KMS-11 (cell line): ENCODE results near the gene NHEJ1.
A peak's percentile ranks its signal among the peaks of the same experiment; 100 is the strongest.

Experiments used
- H2AFZ ChIP-seq: fragments of 200-600 bp; sonication (generic); 2 replicates; pipeline ENCODE4 v1.6.1; 2016; ENCODE audit warnings: antibody characterized with exemption, mixed run types, low read depth
- H3K27ac ChIP-seq: fragments of 200-600 bp; sonication (generic); 2 replicates; pipeline ENCODE4 v1.6.1; 2016; ENCODE audit warnings: mild to moderate bottlenecking, mixed run types
- H3K27me3 ChIP-seq: fragments of 200-600 bp; sonication (generic); 2 replicates; pipeline ENCODE4 v1.6.1; 2017; ENCODE audit warnings: mild to moderate bottlenecking, low read depth, mixed run types, moderate library complexity; ENCODE audit not compliant: insufficient read depth
- H3K36me3 ChIP-seq: fragments of 200-600 bp; sonication (generic); 2 replicates; pipeline ENCODE4 v1.6.1; 2017; ENCODE audit warnings: mild to moderate bottlenecking, mixed run types; ENCODE audit not compliant: insufficient read depth
- H3K4me1 ChIP-seq: fragments of 200-600 bp; sonication (generic); 2 replicates; pipeline ENCODE4 v1.6.1; 2016; ENCODE audit warnings: mild to moderate bottlenecking, low read depth, mixed run types; ENCODE audit not compliant: poor library complexity, severe bottlenecking
- H3K4me2 ChIP-seq: fragments of 200-600 bp; sonication (generic); 2 replicates; pipeline ENCODE4 v1.7.0; 2016; ENCODE audit warnings: mild to moderate bottlenecking, mixed run types
- H3K4me3 ChIP-seq: fragments of 200-600 bp; sonication (generic); IDR thresholded peaks from 2 replicates; pipeline ENCODE4 v1.6.1; 2017; ENCODE audit warnings: low read depth, low read length, mixed read lengths; ENCODE audit not compliant: insufficient read depth
- H3K79me2 ChIP-seq: fragments of 200-600 bp; sonication (generic); 2 replicates; pipeline ENCODE4 v1.6.1; 2016; ENCODE audit warnings: low read depth, mixed run types; ENCODE audit not compliant: insufficient read depth
- H3K9ac ChIP-seq: fragments of 200-600 bp; sonication (generic); 2 replicates; pipeline ENCODE4 v1.6.1; 2016; ENCODE audit warnings: mild to moderate bottlenecking, mixed run types
- H4K20me1 ChIP-seq: fragments of 200-600 bp; sonication (generic); 2 replicates; pipeline ENCODE4 v1.6.1; 2016; ENCODE audit warnings: mild to moderate bottlenecking, mixed run types; ENCODE audit not compliant: insufficient read depth
- CTCF ChIP-seq: fragments of 200-600 bp; sonication (generic); conservative IDR thresholded peaks from 2 replicates; pipeline ENCODE4 v1.6.1; 2017; ENCODE audit warnings: low read depth, mild to moderate bottlenecking, antibody characterized with exemption, low read length, moderate library complexity, mixed read lengths

NHEJ1 gene

GRCh38 chr2:219078951-219079350, 81.7 kb downstream of the NHEJ1 start:
- Histone ChIP-seq H3K9ac (no peak overlapping the region), H3K36me3 (0 out of 2 replicates have a peak, but pooled peaks cover 3% of the 10 kb centered on the region), H2AFZ (no peak overlapping the region), H4K20me1 (no peaks in the 10 kb centered on the region), H3K27ac (no peak overlapping the region), H3K4me1 (no peaks in the 10 kb centered on the region), H3K4me2 (no peak overlapping the region), H3K79me2 (no peaks in the 10 kb centered on the region), H3K4me3 (no peak overlapping the region), H3K27me3 (no peaks in the 10 kb centered on the region)
- no peak for TF ChIP-seq CTCF

- Histone ChIP-seq H3K36me3 (0 out of 2 replicates have a peak, but pooled peaks cover 3% of the 10 kb centered on the region), H4K20me1 (no peaks in the 10 kb centered on the region), H3K27me3 (no peaks in the 10 kb centered on the region), H3K79me2 (no peaks in the 10 kb centered on the region), H3K4me3 (no peak overlapping the region), H3K4me1 (no peaks in the 10 kb centered on the region), H3K4me2 (no peak overlapping the region), H2AFZ (no peak overlapping the region), H3K27ac (no peak overlapping the region), H3K9ac (no peak overlapping the region)
- no peak for TF ChIP-seq CTCF
Observed at GRCh38 chr2:219078126-219078525, 82.5 kb downstream of the NHEJ1 start.

- Histone ChIP-seq H3K79me2 (no peaks in the 10 kb centered on the region), H2AFZ (no peak overlapping the region), H3K27ac (no peak overlapping the region), H3K9ac (no peak overlapping the region), H3K4me1 (no peaks in the 10 kb centered on the region), H3K4me3 (no peak overlapping the region), H3K36me3 (0 out of 2 replicates have a peak, but pooled peaks cover 3% of the 10 kb centered on the region), H4K20me1 (no peaks in the 10 kb centered on the region), H3K27me3 (no peaks in the 10 kb centered on the region), H3K4me2 (no peak overlapping the region)
- TF ChIP-seq CTCF = no peak
Observed at GRCh38 chr2:219076253-219076652, 84.4 kb downstream of the NHEJ1 start.

- peak; percentile 51; the same call in 1 of the 2 replicates for TF ChIP-seq CTCF
- no peak overlapping the region for H3K9ac ChIP-seq
- H3K36me3 ChIP-seq = 0 out of 2 replicates have a peak, but pooled peaks cover 3% of the 10 kb centered on the region
Observed at GRCh38 chr2:219073413-219074129, 87.0 kb downstream of the NHEJ1 start.

More at GRCh38 chr2:219073413-219074129, 87.0 kb downstream of the NHEJ1 start:
- no peak overlapping the region for H3K27ac ChIP-seq
- no peak overlapping the region for H3K4me2 ChIP-seq
- H3K4me1 ChIP-seq = no peaks in the 10 kb centered on the region
- no peaks in the 10 kb centered on the region for H3K79me2 ChIP-seq
- no peak overlapping the region for H2AFZ ChIP-seq
- no peak overlapping the region for H3K4me3 ChIP-seq
- H4K20me1 ChIP-seq = no peaks in the 10 kb centered on the region
- H3K27me3 ChIP-seq = no peaks in the 10 kb centered on the region
